HG03064 (cell line): ENCODE measurements around the gene OR2B6.
"Not testable (repeated sequence)": the region's sequence is repeated elsewhere in the genome, so short reads cannot be mapped to it uniquely, and the experiment has no call there.

Experiments
- ATAC-seq: cut with Tn5 transposase; IDR thresholded peaks from one replicate; pipeline ENCODE4 v1.9.1; 2021; ENCODE audit warnings: low read depth; ENCODE audit not compliant: unreplicated experiment

Gene OR2B6

DNA sequence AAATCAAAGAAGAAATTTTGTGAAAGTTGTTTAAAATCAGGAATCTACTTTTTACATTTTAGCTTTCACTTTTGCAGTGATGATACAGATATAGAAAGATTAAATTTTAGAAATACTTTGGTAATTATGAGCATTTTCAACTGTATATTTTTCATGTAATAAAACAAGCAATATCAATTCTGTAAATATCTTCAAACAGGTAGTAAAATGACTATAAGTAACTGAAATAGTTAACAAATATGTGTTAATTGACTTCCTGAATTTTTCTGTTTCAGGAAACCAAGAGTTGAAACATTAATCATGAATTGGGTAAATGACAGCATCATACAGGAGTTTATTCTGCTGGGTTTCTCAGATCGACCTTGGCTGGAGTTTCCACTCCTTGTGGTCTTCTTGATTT lies at the start of gene OR2B6:
Gene OR2B6 (plus strand): TSS at position 301 of the 400 bp plus-strand sequence. CDS start 0 bp downstream, at position 301.
- ATAC-seq = no peak

DNA sequence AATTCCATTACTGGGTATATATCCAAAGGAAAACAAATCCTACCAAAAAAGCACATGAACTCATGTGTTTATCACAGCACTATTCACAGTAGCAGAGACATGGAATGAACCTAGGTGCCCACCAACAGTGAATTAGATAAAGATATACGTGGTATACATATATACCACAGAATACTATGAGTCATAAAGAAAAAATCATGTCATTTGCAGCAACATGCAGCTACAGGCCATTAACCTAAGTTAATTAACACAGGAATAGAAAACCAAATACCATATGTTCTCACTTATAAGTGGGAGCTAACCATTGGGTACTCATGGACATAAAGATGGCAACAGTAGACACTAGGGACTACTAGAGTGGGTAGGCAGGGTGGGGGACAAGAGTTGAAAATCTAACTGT lies 49.0 kb upstream of the OR2B6 start:
- ATAC-seq = no peak

DNA sequence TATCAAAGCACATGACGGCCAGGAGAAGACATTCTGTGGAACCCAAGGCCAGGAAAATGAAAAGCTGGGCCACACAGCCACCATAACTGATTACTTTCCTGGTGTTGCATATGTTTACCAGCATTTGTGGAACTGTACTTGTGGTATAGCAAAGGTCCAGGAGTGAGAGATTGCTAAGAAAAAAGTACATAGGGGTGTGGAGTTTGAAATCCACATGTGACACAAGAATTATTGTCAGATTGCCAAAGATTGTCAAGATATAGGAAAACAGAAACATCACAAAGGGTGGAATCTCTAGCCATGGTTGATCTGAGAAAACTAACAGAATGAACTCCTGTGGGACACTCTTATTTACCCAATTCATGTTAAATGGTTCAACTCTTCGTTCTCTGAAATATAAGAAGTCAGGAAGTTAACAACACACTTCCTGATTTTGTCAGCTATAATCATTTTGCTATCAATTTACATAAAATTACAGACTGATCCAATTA lies 45.0 kb upstream of the OR2B6 start, which contains the start of gene OR2B2:
Gene OR2B2 (minus strand): TSS at position 441 of the 491 bp plus-strand sequence. CDS start 77 bp downstream, at position 364.
- no peak for ATAC-seq

GRCh38 chr6:27922949-27923348 lies 34.1 kb upstream of the OR2B6 start:
- no peak for ATAC-seq

- no peak for ATAC-seq
These were observed 32.9 kb upstream of the OR2B6 start for GRCh38 chr6:27924179-27924578.

- ATAC-seq = not testable (repeated sequence)
These were observed 29.0 kb upstream of the OR2B6 start for GRCh38 chr6:27928041-27928440.

DNA sequence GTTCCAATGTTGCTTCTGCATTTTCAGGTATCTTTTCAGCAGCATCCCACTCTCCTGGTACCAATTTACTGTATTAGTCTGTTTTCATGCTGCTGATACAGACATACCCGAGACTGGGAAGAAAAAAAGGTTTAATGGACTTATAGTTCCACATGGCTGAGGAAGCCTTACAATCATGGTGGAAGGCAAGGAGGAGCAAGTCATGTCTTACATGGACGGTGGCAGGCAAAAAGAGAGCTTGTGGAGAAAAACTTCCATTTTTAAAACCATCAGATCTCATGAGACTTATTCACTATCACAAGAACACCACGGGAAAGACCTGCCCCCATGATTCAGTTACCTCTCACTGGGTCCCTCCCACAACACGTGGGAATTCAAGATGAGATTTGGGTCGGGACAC lies 27.1 kb upstream of the OR2B6 start:
- ATAC-seq = not testable (repeated sequence)

DNA sequence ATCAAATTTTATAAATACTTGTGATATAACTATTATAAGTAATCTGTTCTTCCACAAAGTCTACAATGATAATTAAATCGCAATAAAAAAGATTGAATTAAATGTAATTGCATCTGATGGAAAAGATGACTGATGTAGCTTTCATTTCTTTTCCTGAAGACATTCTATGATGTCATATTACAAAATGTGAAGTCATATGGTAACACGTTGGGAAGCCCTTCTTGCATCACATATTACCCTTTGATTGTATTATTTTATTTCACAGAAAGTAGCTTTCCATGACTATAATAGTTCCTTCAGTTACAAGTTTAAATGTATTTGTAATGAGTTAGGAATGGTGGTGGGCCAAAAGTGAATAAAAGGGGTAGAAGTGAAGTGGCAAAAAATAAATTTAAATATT lies 25.8 kb upstream of the OR2B6 start:
- ATAC-seq = no peak

DNA sequence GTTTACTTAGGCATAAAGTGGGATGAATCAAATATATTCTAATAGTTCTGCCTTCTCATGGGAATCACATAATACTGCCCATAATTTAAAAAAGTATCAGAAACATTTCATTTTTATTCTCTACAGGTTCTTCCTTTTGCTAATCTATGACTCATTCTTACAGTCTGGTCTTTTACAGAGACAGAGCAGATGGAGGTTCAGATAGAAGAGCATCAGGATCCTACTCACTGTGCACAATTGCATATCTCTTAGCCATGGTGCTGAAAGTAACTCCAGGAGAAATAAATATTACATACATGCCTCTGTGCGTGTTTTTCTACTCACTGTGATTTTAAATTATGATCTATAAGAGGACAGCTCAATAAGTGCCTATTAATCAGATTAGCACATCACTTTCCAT lies 16.3 kb upstream of the OR2B6 start:
- no peak for ATAC-seq

DNA sequence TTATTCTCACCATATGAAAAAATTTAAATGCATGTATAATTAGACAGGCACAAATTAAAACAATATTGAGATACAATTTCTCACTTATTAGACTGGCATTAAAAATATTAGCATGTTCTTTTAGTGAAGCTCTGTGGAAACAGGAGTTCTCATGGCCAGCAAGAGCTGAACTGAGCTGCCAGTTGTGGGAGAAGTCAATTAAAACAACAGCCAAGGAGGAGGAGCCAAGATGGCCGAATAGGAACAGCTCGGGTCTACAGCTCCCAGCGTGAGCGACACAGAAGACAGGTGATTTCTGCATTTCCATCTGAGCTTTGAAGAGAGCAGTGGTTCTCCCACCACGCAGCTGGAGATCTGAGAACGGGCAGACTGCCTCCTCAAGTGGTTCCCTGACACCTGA lies 14.0 kb upstream of the OR2B6 start:
- not testable (repeated sequence) for ATAC-seq

DNA sequence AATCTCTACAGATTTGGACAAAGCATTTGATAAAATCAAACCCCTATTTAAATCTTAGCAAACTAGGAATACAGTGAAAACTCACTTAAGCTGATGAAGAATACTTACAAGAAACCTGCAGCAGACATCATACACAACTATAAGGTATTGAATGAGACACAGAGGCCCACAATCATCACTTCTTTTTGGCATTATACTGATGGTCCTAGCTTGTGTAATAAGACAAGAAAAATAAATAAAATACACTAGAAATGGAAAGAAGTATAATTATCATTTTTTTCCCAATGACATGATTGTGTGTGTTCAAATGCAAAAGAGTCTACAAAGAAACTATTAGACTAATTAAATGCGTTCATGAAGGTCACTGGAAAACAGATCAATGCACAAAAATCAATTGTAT lies 8.8 kb upstream of the OR2B6 start:
- no peak for ATAC-seq

GRCh38 chr6:27951040-27951439 lies 6.0 kb upstream of the OR2B6 start:
- ATAC-seq = no peak

DNA sequence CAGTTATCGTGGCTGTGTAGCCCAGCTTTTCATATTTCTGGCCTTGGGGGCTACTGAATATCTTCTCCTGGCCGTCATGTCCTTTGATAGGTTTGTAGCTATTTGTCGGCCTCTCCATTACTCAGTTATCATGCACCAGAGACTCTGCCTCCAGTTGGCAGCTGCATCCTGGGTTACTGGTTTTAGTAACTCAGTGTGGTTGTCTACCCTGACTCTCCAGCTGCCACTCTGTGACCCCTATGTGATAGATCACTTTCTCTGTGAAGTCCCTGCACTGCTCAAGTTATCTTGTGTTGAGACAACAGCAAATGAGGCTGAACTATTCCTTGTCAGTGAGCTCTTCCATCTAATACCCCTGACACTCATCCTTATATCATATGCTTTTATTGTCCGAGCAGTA lies 475 bp downstream of the OR2B6 start:
- ATAC-seq = no peak

- no peak for ATAC-seq
These were observed 5.5 kb downstream of the OR2B6 start for GRCh38 chr6:27962506-27962905.

- ATAC-seq = no peak
These were observed 9.0 kb downstream of the OR2B6 start for GRCh38 chr6:27966044-27966443.

DNA sequence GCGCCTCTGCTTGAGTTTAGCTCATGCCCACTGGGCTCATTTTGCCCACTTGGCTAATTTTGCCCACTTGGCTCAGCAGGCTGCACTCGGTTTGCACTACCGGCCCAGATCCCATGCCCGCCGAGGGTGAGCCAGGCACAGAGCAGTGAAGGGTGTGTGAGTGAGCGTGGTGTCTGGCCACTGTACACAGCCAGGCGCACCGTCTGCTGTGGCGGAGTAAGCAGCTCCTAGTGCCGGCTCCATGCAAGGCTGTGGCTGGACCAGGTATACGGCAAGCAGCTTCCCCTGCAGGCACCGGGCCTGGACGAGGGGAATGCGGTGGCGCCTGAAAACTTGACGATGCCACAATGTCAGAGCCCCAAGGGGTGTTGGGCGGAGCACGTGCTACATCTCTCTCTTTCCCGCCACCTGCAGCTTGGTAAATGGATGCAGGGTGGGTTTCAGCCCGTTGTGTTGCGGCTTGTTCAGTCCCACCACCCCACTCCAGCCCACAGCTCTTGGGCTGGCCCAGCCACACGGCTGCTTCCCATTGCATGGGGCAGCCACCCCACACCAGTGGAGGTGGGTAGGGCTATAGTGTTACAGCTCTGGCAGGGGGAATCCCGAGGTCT lies 9.9 kb downstream of the OR2B6 start:
- ATAC-seq = no peak

GRCh38 chr6:27970444-27970843 lies 13.4 kb downstream of the OR2B6 start:
- ATAC-seq = no peak

- ATAC-seq = no peak
These were observed 15.7 kb downstream of the OR2B6 start for GRCh38 chr6:27972750-27973149.

DNA sequence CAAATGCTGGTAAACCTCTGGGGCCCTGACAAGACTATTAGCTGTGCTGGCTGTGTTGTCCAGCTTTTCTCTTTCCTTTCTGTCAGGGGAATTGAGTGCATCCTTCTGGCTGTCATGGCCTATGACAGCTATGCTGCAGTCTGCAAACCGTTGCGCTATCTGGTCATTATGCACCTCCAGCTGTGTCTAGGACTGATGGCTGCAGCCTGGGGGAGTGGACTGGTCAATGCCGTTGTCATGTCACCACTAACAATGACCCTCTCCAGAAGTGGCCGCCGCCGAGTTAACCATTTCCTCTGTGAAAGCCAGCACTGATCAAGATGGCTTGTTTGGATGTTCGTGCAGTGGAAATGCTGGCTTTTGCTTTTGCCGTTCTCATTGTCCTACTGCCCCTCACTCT lies 20.3 kb downstream of the OR2B6 start:
- ATAC-seq = no peak

- no peak for ATAC-seq
These were observed 21.7 kb downstream of the OR2B6 start for GRCh38 chr6:27978705-27979104.

DNA sequence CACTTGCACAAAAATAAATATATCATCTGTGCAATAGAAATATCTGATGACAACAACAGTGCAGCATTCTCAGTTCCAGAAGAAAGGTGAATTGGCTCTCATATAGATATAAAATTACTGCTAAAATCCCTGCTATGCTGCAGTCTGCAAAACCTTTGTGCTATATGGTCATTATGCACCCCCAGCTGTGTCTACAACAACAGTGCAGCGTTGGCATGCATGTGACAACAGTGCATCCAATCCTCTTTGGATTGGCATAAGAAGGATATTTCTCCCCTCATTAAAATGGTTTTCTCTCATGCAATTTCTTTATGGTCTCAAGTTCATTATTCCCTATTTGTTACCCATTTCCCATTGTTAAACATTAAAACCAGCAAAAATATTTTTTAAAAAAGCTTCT lies 23.1 kb downstream of the OR2B6 start:
- no peak for ATAC-seq

DNA sequence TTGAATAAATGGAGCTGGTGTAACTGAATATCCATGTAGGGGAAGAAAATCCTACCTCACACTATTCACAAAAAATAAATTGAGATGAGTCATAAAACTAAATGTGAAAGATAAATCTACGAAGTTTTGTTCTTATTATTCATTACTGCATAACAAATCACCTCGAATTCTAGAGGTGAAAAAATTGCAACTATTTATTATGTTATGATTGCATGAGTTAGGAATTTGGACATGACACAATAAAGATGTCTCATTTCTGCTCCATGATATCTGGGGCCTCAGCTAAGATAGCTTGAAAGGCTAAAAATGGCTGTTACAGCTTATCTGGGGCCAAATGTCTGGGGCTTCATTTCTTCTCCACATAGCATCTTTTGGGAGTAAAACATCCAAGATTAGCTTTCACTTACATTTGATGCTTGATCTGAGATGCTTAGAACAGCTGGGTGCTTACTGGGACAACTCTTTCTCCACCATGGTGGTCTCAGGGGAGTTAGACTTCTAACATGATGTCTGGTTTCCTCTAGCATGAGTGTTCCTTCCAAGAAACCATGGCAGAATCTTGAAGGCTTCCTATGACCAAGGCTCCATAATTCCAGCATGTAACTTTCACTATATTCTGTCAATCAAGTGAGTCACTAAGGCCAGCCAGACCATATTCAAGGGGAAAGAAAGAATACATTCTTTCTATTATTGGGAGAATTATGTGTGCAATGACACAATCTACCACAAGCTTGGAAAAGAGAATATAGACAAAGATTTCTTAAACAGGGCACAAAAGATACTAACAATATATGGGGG lies 30.1 kb downstream of the OR2B6 start:
- no peak for ATAC-seq
